HG03060 (cell line): Measurements from ENCODE around the gene SYCP2L.
"Not testable (repeated sequence)": the region's sequence is repeated elsewhere in the genome, so short reads cannot be mapped to it uniquely, and the experiment has no call there.

Experiments
- ATAC-seq: cut with Tn5 transposase; IDR thresholded peaks from one replicate; pipeline ENCODE4 v1.9.1; 2021; ENCODE audit warnings: low read depth, moderate number of reproducible peaks; ENCODE audit not compliant: unreplicated experiment

SYCP2L gene

DNA sequence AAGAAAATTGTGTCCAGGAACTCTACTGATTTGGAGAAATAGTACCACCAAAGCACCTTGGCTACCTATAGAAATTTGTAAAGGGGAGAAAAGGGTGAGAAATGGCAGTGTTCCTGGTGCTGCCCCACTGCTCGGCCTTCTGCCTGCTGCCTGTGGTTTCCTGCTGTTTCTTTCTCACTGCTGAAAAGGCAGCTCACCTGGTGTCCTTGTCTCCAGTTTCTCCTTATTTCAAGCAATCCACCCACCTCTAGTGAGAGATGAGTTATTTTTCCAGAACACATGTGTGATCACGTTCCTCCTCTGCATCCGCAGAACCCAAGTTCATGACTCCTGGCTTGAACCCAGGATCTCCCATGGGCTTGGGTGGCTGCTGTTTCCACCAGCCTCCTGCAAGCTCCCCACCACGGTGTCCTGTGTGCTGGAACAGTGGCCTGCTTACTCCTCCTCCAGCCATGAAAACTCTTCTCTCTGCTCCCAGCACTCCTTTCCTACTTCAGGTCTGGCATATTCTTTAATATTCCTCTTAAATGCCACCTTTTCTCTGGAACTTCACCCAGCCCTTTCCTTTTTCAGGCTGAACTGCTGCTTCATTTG is 108.4 kb downstream of the SYCP2L start:
- ATAC-seq, result no peak

DNA sequence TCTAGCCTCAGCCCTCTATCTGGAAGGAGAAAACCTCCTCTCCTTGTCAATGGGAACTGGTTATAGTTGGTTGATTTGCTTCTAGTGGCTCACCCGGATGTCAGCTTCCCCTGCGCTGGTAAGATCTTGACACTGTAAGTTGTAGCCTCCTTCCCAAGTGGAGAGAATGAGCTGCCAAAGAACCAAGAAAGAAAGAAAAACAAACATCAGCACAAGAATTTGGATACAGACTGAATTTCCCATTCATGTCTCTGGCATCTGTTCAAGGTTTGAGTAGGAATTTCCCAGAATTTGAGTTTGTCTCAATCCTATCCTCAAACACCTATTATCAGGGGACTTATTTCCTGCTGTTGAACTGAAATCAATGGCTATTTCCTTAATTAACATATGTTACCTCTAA is 113.1 kb downstream of the SYCP2L start:
- ATAC-seq, result no peak

DNA sequence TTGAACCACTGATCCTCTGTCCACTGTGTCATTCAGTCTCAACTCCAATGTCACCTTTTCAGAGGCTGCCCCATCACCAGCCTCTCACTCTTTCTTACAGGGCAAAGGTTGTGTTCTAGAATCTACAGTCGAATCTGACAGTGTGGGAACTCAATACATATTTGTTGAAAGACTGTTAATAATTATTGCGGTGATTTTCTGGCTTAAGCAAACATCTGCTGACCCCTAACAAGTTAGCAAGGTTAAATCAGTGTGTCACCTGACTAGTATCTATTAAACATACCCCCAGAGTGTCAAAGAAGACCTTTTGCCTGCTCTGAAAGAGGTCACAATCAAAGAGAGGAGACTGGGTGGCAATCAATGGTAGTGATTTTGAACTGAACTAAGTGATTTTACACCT is 115.3 kb downstream of the SYCP2L start:
- no peak for ATAC-seq

DNA sequence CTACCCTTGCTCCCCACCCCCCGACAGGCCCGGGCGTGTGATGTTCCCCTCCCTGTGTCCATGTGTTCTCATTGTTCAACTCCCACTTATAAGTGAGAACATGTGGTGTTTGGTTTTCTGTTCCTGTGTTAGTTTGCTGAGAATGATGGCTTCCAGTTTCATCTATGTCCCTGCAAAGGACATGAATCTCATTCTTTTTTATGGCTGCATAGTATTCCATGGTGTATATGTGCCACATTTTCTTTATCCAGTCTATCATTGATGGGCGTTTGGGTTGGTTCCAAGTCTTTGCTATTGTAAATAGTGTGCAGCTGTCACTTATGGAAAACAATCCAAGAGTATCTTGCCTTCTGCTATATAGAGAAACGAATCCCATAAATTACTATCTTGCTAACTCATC is 116.4 kb downstream of the SYCP2L start:
- ATAC-seq, result not testable (repeated sequence)

DNA sequence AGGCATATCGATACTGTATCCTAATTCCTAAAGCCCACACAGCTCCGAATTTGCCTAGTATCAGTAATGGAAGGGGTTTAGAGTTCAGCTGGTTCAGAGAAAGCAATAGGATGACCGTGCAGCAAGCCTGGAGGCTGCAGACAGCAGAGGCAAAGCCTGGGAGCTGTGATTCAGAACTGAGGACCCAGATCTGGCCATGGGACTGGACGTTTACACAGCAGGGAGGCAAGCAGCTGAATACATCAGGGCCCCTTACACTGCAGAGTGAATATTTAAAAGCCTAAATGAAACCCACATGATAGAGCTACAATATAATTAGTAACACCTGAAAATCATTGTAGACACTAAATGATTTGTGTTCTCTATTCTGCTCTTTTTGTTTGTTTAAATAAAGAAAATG is 119.2 kb downstream of the SYCP2L start:
- ATAC-seq, result no peak

DNA sequence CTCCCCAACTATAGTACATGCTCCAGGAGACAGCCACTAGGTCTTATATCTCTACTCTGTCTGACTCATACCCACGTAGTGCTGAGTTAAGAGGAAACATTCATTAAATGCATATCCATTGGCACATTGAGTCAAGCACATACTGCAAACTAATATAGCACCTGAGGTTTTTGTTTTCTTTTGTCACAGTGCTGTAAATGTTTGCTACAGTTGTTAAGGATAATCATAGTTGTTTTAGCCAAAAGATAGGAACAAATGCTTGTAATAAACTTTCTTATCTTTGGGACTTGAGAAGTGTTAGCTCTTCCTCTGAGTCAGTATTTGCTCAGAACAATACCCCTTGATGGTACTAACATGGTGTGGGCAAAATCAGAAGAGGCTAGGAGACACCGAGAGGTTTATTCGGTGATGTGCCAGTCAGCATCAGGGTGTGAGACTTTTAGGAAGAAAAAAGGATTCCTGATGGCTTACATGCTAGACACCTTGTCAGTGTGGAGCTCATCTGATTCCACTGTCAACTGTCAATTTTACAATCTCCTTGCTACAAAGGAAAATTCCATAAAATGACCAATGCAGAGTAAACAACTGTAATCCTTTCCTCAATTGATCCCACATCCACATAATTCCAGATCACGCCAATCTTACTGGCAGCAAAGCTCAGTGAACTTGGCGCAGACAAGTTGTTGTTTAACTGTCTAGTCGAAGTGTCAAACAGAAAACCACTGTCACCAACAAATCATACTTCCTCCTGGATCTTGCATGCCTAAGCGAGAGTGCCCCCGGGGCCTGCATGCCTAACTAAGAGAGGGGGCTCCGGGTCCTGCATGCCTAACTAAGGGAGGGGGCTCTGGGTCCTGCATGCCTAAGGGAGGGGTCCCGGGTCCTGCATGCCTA is 121.1 kb downstream of the SYCP2L start:
- ATAC-seq, result no peak

DNA sequence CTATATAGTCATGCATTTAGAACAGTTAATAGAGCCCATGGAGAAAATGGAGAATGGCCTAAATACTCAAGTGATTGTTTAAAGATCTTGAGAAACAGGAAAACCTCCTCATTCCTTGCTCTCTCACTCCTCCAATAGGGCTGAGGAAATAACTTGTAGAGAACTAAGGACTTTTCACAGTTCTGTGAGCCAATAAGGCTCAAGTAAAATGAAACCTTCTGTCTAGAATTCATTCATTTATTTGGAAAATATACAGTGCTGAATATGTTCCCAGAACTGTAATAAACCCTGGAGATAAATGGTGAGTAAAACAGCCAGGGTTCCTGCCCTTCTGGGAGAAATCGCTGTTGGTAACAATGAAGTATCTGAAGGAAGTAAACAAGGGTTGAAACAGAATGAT is 122.0 kb downstream of the SYCP2L start:
- no peak for ATAC-seq

DNA sequence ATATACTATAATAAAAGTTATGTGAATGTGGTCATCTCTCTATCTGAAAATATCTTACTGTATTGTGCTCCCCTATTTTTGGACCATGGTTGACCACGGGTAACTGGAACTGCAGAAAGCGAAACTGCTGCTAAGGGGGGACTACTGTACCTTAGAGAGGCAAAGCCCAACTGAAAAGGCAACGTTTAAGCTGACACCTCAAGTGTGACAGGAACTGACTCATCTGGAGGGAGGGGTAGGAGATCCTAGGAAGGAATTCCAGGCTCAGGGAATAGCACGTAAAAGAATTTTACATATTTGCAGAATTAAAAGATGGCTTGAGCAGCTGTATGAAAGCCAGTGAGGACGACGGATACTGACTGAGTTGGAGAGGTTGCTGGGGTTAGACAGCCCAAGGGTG is 122.5 kb downstream of the SYCP2L start:
- ATAC-seq, result no peak

DNA sequence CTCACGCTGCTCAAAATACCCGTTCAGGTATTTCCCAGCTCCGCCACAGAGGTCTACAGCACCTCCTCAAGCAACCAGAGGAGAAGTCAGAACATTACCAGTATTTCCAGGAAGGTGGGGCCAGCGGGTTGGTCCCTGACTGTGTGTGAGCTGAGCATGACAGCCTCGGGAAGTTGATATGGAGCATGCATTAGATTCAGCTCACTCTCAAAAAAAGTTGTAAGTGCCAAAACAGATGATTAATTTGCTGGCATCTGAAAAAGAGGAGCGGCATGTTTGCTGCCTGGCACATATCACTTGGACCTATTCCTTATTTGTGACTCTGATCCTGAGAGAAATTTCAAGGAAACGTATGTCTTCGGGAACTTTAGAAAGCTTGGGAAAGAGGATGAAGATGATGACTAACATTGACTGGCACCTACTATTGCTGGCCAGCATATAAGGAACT is 125.0 kb downstream of the SYCP2L start:
- ATAC-seq, result no peak

DNA sequence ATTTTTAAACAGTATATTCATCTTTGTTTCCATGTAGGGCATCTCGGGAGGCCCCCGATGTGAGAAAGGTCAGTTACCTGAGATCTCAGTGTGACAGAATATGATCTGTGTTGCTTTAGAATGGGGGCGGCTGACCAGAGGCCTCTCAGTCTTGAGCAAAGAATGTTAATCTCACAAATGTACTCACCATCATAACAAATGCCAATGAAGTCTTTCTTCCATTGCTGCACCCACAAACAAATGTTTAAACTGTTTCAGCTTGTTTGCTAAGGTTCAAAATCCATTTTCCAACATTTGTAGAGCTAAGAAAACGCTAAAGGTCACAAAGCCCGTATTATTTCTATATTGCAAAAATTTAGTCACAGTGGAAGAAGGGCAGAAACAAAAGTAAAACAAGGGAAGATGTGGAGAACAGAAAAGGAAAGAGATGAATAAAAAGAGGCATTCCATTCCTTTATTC is 125.5 kb downstream of the SYCP2L start:
- ATAC-seq, result no peak

DNA sequence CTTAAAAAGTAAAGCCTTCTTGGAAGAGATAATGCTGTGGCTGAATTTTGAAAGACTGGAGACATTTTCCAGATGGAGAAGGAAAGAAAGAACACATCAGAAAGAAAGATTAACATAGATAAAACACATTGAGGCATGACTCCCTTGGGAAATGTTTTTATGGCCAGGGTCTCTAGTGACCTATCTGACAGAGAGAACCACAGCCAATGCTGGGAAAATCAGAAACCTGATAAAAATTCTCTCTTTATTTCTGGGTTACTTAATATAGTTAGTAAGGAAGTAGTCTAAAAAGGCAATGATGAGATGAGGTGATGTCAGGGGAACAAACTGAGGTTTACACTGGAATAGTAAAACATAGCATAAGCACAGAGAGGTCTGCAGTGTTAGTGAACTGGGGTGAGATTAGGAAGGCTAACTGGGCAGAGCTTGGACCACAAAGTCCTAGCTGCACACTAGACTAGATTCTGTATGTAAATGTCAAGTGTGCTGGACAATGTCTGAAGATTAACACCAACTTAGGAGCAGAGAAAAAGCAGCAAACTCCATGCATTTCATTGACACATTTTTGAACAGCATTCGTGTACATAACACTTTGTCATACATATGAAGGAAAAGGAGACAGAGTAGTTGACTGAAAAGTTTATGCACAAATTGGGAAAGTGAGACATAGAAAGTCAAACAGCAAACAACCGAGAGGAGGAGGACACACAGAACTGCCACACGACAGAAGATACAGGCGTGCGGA is 126.3 kb downstream of the SYCP2L start:
- ATAC-seq, result no peak

DNA sequence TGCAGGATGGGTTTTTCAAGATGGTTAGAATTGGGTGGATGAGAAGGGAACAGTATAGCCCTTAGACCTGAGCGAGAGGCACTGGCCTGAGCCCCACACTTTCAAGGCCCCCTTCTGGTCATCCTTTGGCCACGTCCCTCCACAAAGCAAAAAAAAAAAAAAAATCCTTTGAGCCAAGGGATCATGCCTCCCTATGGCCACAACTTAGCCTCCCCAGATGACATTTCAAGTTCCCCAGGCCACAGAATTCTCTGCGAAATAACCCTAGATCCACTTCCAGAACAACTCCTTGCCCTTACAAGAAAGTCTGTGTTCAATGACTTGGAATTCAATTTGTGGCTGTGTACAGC is 126.8 kb downstream of the SYCP2L start:
- ATAC-seq, result no peak

DNA sequence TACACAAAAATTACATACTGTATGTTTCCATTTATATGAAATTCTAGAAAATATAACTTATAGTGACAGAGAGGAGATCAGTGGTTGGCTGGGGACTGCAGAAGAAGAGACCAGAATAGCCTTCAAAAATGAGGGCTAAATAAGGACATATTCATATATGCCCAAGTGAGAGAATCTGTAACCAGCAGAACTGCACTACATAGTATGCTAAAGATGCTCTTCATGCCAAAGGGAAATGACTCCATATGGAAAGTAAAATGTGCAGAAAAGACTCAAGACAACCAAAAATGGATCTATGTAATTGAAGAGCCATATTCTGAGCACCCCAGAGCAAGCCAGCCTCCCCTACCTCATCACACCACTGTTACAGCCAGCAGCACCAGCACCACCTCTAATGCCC is 128.2 kb downstream of the SYCP2L start:
- no peak for ATAC-seq

DNA sequence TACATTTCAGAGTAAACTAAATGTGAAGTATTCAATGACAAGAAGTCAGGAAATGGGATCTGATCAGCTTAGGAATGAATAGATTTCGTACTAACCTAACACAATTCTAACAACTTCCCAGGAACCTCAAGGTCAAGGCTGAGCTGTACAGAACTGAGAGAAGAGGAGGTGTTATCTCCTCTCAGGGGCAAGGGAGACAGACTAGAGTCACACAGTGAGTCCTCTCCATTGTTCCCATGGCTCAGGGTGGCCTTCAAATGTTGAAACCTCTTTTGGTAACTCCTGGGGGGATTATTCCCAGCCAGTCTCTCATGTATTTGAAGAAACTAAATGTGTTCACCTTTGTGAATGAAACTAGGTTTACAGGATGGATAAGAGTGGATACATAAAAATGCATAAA is 129.6 kb downstream of the SYCP2L start:
- no peak for ATAC-seq

DNA sequence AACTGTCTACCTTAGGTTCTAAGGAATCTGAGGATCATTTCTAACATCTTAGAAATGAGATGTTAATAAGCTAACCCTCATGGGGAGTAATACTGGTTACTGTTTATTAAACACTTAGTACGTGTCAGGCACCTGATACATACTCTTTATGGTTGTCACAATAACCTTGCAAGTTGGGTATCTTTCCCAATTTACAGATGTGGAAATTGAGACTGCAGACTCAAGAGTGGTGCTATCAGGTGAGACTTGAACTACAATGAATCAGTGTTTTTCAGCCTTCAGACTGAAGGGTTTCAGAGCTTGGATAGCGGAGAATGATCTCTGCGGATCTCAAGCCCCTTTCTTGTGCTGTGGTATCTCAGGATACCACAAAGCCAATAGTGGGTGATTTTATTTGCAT is 130.2 kb downstream of the SYCP2L start:
- ATAC-seq, result no peak

DNA sequence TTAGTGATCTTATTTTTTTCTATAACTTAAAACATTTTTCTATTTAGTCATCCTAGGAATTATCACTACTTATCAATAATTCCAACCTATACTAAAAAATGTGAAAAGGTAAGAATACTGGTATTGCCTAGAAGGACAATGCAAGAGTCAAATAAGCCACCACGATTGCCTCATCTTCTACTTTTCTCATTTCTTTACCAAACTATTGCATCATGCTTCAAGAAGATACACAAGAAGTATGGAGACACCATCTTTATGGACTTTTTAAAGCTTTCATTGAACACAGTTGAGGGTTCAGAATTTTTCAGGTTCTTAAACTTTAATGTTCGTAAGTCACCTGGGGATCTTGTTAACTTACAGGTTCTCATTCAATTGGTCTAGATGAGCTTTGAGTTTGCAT is 131.4 kb downstream of the SYCP2L start:
- no peak for ATAC-seq

DNA sequence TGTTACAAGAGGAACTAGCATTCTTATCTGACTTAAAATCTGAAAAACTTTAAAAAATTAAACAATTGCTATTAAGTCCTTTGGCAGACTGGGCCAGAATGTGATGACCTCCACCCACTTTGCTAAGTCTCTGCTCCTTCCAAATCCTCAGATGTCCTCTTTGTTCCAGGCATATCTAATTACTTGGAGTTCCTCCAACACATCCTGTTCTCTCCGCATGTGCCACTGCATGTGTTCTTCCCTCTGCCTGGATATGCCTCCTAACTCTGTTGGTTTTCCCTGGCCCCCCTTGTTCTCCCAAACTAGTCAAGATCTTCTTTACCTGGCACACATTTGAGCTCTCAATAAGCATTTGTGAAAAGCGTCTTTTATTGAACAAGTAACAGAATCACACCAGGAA is 134.2 kb downstream of the SYCP2L start:
- no peak for ATAC-seq

DNA sequence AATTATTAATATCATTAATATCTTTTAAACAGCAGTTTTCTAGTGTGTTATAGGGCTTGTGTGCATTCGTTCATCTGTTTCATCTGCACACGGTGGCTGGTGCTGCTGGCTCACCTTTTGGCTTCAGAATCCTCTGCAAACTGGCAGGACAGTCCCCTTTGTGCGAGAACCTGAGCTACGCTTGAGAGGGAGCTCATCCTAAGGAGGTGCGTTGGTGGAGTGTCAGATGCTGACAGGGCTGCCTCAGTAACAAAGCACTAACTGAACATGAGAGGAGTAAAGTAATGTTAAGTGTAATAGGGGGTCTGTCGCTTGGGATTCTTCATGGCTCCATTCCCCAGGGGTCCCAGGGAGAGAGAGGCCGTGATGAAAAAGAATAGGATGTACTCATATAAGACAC is 134.9 kb downstream of the SYCP2L start:
- no peak for ATAC-seq

DNA sequence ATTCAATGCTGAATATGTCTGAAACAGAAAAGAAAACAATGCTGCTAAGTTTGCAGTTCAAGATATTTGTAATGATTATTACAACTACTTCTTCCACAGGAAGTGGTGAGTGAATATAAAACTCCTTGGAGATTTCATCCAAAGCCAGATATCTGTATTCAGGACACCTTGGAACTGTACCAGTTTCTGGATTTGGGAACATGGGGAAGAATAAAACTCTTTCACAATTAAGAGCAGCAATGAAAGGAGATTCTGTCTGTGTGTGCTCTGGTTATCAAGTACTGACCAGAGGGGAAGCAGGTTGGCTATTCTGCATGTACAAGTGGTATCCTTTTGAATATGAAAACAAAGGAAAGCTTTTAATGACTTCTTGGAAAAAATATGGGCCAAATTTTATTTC is 136.2 kb downstream of the SYCP2L start:
- ATAC-seq, result no peak
